OCI-LY7 (cell line): ENCODE data around the gene RPA3.

ENCODE experiments used
- CTCF ChIP-seq: fragments of 200-600 bp; sonication (generic); conservative IDR thresholded peaks from 2 replicates; pipeline ENCODE4 v1.5.1; 2014; ENCODE audit warnings: mild to moderate bottlenecking, antibody characterized with exemption, low read length, moderate library complexity, mixed read lengths
- EZH2phosphoT487 ChIP-seq: fragments of 200-600 bp; sonication (generic); IDR thresholded peaks from 2 replicates; pipeline ENCODE4 v1.6.1; 2018; ENCODE audit warnings: low read depth, borderline replicate concordance, mild to moderate bottlenecking, mixed run types, antibody characterized with exemption, low read length, moderate library complexity, mixed read lengths

- TF ChIP-seq CTCF (no peak), EZH2phosphoT487 (no peak)
Measured at GRCh38 chr7:7639421-7639820, 79.0 kb downstream of the RPA3 start.
